HL-60/S4 treated with phorbol 12-myristate 13-acetate at 8.2 ng/mL for 4 days and 3 days (cell line): Measurements from ENCODE around the gene ELMO1.

Experiments used
- in situ Hi-C: fragments of 300-500 bp; cut with MboI; formaldehyde crosslinking; loops from 2 replicates; pipeline ENCODE4 v1.15.0; 2022; ENCODE audit warnings: low sequenced_read_pairs

The ELMO1 gene

GRCh38 chr7:37081436-37081835 lies 367.2 kb downstream of the ELMO1 start:
- in situ Hi-C loops = no loop called here

GRCh38 chr7:37079420-37079819 lies 369.2 kb downstream of the ELMO1 start:
- in situ Hi-C loops = no loop called here

GRCh38 chr7:37076668-37077067 lies 372.0 kb downstream of the ELMO1 start:
- in situ Hi-C loops = no loop called here

GRCh38 chr7:37074370-37074769 lies 374.3 kb downstream of the ELMO1 start:
- in situ Hi-C loops = no loop called here

GRCh38 chr7:37071124-37071523 lies 377.5 kb downstream of the ELMO1 start:
- in situ Hi-C loops = no loop called here

GRCh38 chr7:37070471-37070870 lies 378.2 kb downstream of the ELMO1 start:
- in situ Hi-C loops = no loop called here

GRCh38 chr7:37070031-37070430 lies 378.6 kb downstream of the ELMO1 start:
- in situ Hi-C loops = no loop called here

- in situ Hi-C loops = no loop called here
These were observed 379.3 kb downstream of the ELMO1 start for GRCh38 chr7:37069336-37069735.

GRCh38 chr7:37068902-37069301 lies 379.8 kb downstream of the ELMO1 start:
- in situ Hi-C loops = no loop called here

- in situ Hi-C loops = no loop called here
These were observed 380.6 kb downstream of the ELMO1 start for GRCh38 chr7:37068038-37068437.

- in situ Hi-C loops = no loop called here
These were observed 382.8 kb downstream of the ELMO1 start for GRCh38 chr7:37065779-37066271.

GRCh38 chr7:37062560-37062859 lies 386.2 kb downstream of the ELMO1 start:
- in situ Hi-C loops = no loop called here

- in situ Hi-C loops = no loop called here
These were observed 386.7 kb downstream of the ELMO1 start for GRCh38 chr7:37061849-37062559.

- in situ Hi-C loops = no loop called here
These were observed 392.3 kb downstream of the ELMO1 start for GRCh38 chr7:37056234-37056912.

GRCh38 chr7:37054624-37055241 lies 393.9 kb downstream of the ELMO1 start:
- in situ Hi-C loops = no loop called here

GRCh38 chr7:37052705-37053104 lies 396.0 kb downstream of the ELMO1 start:
- in situ Hi-C loops = no loop called here

- in situ Hi-C loops = no loop called here
These were observed 397.9 kb downstream of the ELMO1 start for GRCh38 chr7:37050801-37051200.

- in situ Hi-C loops = no loop called here
These were observed 400.0 kb downstream of the ELMO1 start for GRCh38 chr7:37048674-37049073.

GRCh38 chr7:37047260-37047659 lies 401.4 kb downstream of the ELMO1 start:
- in situ Hi-C loops = no loop called here

GRCh38 chr7:37046531-37047079 lies 402.1 kb downstream of the ELMO1 start:
- in situ Hi-C loops = no loop called here

- in situ Hi-C loops = no loop called here
These were observed 402.9 kb downstream of the ELMO1 start for GRCh38 chr7:37045681-37046179.

GRCh38 chr7:37041461-37041860 lies 407.2 kb downstream of the ELMO1 start:
- in situ Hi-C loops = no loop called here
